ENCODE results near the gene RNF224. TPM values are rescaled to one million over a fixed set of nuclear protein-coding genes. Genes with fewer than 3 reads are reported as not detected.

RNF224 gene
- total and polyA plus RNA-seq, 10 of the 15 experiments (the other 5 are each of a cell fraction or from before 2014, with no cell fraction given) = not detected

DNA sequence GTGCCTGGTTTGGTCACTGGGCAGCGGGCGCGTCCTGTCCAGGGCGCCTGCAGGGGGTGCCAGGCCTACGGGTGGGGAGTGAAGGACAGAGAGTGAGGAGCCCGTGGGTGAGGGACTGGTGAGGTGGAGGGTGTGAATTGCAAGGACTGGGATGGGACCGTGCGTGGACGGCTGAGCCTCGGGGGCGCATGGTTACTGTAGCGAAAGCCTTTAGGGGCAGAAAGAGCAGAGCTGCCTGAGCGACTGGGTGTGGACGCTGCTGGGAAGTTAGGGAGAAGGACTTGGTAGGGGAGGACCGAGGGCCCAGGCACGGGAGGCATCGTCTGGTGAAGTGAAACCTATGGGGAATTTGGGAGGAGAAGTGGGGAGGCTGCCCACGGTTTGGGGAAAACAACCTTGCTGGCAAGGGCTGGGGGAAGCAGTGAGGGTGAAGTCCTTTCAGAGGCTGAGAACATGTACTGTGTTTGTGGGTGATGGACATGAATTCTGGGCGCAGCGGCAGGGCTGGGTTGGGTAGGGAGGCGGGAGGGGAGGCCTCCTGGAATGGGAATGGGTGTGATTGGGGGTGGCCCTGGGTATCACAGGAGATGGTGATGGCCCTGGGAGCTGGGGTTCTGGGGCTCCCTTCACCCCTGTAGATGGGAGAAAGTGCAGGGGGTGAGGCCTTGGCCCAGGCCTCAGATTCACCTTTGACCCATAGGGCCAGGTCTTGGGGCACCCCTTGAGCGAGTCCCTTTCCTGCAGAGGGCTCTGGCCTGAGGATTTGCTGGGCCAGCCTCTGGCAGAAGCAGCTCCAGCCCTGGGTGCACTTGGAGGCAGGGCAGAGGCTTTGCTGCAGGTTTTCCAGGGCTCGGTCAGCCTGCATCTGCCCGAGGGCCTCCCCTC lies 48.5 kb downstream of the RNF224 start (continued):
- TF ChIP-seq CUX1 (IDR thresholded peaks at IDR 0.05; ENCODE audit: insufficient replicate concordance, low read depth, low read length) = no peak
- TF ChIP-seq ATF7 (IDR thresholded peaks at IDR 0.05; ENCODE audit: low read depth) = no peak
- TF ChIP-seq CHD4 (IDR thresholded peaks at IDR 0.05) = no peak
- TF ChIP-seq USF2 (IDR thresholded peaks at IDR 0.05; ENCODE audit: borderline replicate concordance, low read depth, low read length) = no peak
- no peak for TF ChIP-seq MEF2A (IDR thresholded peaks at IDR 0.05; ENCODE audit: insufficient read depth, low read depth, low read length)
- TF ChIP-seq, protein P1, sequence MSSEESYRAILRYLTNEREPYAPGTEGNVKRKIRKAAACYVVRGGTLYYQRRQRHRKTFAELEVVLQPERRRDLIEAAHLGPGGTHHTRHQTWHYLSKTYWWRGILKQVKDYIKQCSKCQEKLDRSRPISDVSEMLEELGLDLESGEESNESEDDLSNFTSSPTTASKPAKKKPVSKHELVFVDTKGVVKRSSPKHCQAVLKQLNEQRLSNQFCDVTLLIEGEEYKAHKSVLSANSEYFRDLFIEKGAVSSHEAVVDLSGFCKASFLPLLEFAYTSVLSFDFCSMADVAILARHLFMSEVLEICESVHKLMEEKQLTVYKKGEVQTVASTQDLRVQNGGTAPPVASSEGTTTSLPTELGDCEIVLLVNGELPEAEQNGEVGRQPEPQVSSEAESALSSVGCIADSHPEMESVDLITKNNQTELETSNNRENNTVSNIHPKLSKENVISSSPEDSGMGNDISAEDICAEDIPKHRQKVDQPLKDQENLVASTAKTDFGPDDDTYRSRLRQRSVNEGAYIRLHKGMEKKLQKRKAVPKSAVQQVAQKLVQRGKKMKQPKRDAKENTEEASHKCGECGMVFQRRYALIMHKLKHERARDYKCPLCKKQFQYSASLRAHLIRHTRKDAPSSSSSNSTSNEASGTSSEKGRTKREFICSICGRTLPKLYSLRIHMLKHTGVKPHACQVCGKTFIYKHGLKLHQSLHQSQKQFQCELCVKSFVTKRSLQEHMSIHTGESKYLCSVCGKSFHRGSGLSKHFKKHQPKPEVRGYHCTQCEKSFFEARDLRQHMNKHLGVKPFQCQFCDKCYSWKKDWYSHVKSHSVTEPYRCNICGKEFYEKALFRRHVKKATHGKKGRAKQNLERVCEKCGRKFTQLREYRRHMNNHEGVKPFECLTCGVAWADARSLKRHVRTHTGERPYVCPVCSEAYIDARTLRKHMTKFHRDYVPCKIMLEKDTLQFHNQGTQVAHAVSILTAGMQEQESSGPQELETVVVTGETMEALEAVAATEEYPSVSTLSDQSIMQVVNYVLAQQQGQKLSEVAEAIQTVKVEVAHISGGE (CRISPR knock-in tag; IDR thresholded peaks at IDR 0.05) = no peak
- TF ChIP-seq PKNOX1 (IDR thresholded peaks at IDR 0.05) = no peak
- no peak for TF ChIP-seq ESRRA (IDR thresholded peaks at IDR 0.05; ENCODE audit: low read length)
- TF ChIP-seq ZBTB40 (IDR thresholded peaks at IDR 0.05; ENCODE audit: borderline replicate concordance) = no peak

Data from GM12878 (cell line).